SJSA1 (cell line): ENCODE data around the gene COL11A1. TPM values are rescaled to one million over a fixed set of nuclear protein-coding genes. Genes with fewer than 3 reads are reported as not detected.
A peak's percentile ranks its signal among the peaks of the same experiment; 100 is the strongest.

Experiments used
- DNase-seq, 2 experiments: peaks; one replicate each; pipeline ENCODE4 v3.0.0-alpha.2; 2015 to 2020; ENCODE audit warnings: low spot score in 2 of 2, low read depth in 1 of 2
- H3K27ac ChIP-seq: fragments of 250-450 bp; sonication (Bioruptor Pico); 2 replicates; pipeline ENCODE4 v1.5.1; 2020; ENCODE audit warnings: mild to moderate bottlenecking, moderate library complexity
- H3K27me3 ChIP-seq: fragments of 250-450 bp; sonication (Bioruptor Pico); replicated peaks from 2 replicates; pipeline ENCODE4 v1.5.1; 2020; ENCODE audit warnings: mild to moderate bottlenecking, moderate library complexity
- H3K36me3 ChIP-seq: fragments of 250-450 bp; sonication (Bioruptor Pico); 2 replicates; pipeline ENCODE4 v1.5.1; 2020; ENCODE audit warnings: mild to moderate bottlenecking
- H3K4me1 ChIP-seq: fragments of 250-450 bp; sonication (Bioruptor Pico); replicated peaks from 2 replicates; pipeline ENCODE4 v1.6.1; 2021; ENCODE audit warnings: mild to moderate bottlenecking
- H3K4me3 ChIP-seq: fragments of 250-450 bp; sonication (Bioruptor Pico); 2 replicates; pipeline ENCODE4 v1.5.1; 2020; ENCODE audit warnings: mild to moderate bottlenecking
- H3K9me3 ChIP-seq: fragments of 250-450 bp; sonication (Bioruptor Pico); replicated peaks from 2 replicates; pipeline ENCODE4 v1.5.1; 2020; ENCODE audit warnings: mild to moderate bottlenecking
- total RNA-seq: library from RNA; depleted of rRNA; stranded (reverse); fragments of >200 nt; shearing (Covaris generic); gene quantifications from 2 replicates; pipeline ENCODE4 v1.2.3, GENCODE V29; 2014

COL11A1 gene
- total RNA-seq, 1 experiment from 2014 or later, result 470 TPM

DNA sequence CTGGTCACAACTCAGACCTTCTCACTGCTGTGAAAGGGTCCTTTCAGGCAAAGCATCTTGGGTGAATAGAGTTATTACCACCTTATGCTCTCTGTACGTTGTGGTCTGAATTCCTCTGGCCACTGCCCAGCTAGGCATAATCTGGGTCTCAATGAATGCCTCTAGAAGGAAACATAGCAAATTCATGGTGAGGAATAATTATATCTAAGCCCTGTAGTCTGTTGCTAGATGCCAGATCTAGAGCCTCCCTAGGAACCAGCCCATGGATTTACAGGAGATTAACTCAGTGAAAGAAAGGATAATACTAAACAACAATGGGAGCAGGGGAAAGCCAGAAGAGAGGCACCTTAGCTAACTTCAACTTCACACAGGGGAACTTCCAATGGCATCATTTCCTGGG, 2.4 kb upstream of the COL11A1 start:
- no peak overlapping the region for H3K4me3 ChIP-seq
- H3K27me3 ChIP-seq, result no peaks in the 10 kb centered on the region
- H3K36me3 ChIP-seq, result no peaks in the 10 kb centered on the region; the same call in 1 of the 2 replicates
- H3K4me1 ChIP-seq, result peaks cover 42% of the 10 kb centered on the region
- DNase-seq, result peak; percentile 45 to 55
- H3K27ac ChIP-seq, result peak overlapping the region; percentile 55
- H3K9me3 ChIP-seq, result no peaks in the 10 kb centered on the region

DNA sequence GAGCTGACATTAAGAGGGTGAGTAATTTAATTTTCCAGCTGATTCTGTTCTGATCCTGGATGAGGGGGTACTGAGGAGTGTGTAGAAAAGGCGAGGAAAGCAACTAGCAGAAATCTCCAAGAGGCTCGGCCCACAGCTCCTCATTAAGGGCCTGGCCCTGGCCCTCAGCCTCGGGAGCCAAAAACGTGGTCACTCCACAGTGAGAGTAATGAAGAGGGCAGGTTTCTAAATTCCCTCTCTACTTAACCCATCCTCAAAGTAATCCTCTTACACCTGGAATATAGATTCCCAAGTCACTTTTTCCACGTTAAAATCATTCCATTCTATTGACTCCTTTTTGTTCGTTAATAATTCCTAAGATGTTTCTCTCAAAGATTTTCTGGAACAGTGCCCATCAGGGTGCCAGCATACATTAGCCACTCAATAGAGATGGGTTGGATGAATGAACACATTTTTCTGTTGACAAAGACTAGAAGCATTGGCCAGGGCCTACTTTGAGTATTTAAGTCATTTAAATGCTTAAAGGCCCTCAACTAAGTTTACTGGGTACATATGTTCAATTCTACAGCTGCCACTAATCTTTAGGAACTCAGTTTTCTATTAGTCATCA, 1.1 kb upstream of the COL11A1 start:
- H3K27ac ChIP-seq, result peak overlapping the region; percentile 68
- H3K4me3 ChIP-seq, result peak overlapping the region; percentile 57
- DNase-seq, result peak in 1 of 2 experiments; percentile 48
- H3K9me3 ChIP-seq, result no peaks in the 10 kb centered on the region
- H3K4me1 ChIP-seq, result peaks cover 42% of the 10 kb centered on the region
- H3K27me3 ChIP-seq, result no peaks in the 10 kb centered on the region
- no peaks in the 10 kb centered on the region; the same call in 1 of the 2 replicates for H3K36me3 ChIP-seq

DNA sequence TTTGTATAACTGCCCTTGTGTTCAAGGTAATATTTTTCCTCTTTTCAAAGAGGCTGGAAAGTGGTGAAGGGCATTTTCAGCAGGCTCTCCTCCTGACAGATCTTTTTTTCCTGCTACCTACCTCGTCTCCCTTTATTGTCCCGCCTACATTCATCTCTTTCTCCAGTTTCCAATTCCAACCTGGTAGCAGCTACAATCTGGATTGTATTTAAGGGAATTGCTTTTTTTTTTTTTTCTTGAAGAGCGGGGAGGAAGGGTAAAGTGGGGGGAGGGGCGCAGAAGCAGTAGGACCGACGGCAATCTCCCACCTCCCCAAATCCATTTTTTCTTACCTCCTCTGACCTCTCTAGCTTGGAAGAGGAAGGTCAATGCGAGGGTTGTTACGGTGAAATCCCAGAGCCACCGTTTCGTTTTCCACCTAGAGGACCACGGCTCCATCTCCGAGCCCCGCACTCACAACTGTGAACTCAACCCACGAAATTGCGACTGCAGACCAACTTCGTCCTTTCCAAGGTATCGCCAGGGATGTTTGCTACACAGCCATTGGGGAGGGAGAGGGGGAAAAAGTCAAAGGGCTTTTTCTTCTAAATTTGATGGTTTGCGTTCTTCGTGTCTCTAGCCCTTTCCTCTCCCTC, 464 bp downstream of the COL11A1 start:
- Histone ChIP-seq H3K4me1 (peaks cover 39% of the 10 kb centered on the region), H3K27ac (peak overlapping the region; percentile 68), H3K4me3 (peak overlapping the region; percentile 57), H3K9me3 (no peaks in the 10 kb centered on the region), H3K36me3 (peaks cover 6% of the 10 kb centered on the region), H3K27me3 (no peaks in the 10 kb centered on the region)
- peak; percentile 50 to 72 for DNase-seq

DNA sequence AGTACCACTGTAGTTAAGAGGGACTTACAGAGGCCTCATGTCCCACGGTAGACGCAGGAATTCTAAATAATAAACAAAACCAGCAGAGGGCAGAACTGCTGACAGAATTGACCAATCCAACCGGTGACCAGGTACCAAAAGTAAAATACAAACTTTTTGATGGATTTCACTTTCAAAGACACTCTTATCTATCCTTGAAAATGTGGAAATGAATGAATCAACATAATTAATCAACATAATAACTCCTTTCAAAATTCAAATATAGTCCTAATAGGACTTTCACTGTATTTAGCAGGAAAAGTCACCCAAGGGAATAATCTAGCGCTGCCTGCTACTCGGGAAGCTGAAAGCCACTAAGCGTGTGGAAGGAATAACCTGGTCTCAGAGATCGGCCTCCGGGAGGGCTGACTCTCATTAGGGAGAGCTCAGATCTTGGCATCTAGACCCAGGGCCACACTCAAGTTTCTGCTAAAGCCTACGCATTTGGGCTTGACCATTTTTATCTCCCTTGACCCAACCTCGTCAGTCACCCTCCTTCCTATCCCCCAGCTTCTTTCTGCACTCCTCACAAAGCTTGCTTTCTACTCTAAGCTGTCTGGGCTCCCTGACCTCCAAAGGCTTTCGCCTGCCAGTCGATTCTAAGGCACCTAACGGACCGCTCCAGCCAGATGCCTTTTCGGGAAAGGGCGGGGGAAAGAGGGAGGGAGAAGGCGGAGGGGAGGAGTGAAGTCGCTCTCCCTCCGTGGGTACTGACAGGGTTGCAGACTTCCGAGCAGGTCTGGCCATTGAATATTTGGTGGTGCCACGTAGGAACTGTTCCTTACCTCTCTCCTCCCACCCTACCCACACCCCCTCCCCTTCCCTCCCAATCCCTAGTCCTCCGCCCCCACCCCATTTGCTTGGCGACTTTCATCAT, 1.6 kb downstream of the COL11A1 start:
- DNase-seq, result peak; percentile 76 to 79
- Histone ChIP-seq H3K9me3 (no peaks in the 10 kb centered on the region), H3K27ac (peak overlapping the region; percentile 1; the same call in 1 of the 2 replicates), H3K36me3 (peaks cover 17% of the 10 kb centered on the region), H3K4me3 (peak overlapping the region; percentile 57), H3K27me3 (no peaks in the 10 kb centered on the region), H3K4me1 (peaks cover 27% of the 10 kb centered on the region)

DNA sequence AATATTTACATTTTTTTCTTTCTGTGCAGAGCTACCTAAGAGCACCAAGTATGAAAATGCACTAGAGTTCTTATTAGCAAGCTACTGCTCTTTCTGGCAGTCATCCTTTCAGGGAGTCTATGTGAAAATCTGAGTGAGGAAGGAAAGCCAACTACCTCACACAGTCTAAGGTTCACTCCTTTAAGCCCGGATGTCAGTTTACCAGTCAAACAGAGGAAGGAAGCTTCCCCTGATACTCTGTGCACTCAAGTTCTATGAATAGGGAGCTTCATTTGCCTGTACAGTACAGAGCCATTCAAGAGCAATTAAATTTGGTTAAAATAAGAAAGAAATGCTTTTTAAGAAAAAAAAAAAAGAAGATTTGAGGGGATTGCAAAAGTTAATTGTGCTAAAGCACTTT, 6.9 kb downstream of the COL11A1 start:
- H3K4me1 ChIP-seq, result no peaks in the 10 kb centered on the region; the same call in 1 of the 2 replicates
- H3K27ac ChIP-seq, result no peak overlapping the region
- DNase-seq, result no peak
- no peak overlapping the region for H3K4me3 ChIP-seq
- no peaks in the 10 kb centered on the region for H3K9me3 ChIP-seq
- H3K36me3 ChIP-seq, result peaks cover 59% of the 10 kb centered on the region
- no peaks in the 10 kb centered on the region for H3K27me3 ChIP-seq

DNA sequence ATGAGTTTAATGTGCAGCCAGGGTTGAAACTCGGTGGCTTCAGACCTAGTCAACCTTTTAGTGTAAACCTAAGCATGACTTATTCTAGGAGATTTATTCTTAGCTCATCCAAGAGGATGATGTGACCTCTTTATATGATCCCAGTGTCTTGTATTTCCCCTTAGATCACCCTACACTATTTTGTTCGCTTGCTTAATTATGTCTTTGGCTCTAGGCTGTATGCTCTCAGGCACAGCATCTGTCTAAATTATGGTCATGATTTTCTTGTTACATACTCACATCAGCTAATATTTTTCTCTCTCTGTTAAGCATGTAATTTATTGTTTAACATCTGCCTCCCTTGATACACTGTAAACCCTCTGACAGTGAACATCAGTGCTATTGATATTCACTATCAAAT, 19.1 kb downstream of the COL11A1 start:
- Histone ChIP-seq H3K4me1 (no peaks in the 10 kb centered on the region; the same call in 1 of the 2 replicates), H3K36me3 (peaks cover 57% of the 10 kb centered on the region), H3K9me3 (no peaks in the 10 kb centered on the region), H3K27me3 (no peaks in the 10 kb centered on the region), H3K4me3 (no peak overlapping the region), H3K27ac (no peak overlapping the region)
- no peak for DNase-seq

DNA sequence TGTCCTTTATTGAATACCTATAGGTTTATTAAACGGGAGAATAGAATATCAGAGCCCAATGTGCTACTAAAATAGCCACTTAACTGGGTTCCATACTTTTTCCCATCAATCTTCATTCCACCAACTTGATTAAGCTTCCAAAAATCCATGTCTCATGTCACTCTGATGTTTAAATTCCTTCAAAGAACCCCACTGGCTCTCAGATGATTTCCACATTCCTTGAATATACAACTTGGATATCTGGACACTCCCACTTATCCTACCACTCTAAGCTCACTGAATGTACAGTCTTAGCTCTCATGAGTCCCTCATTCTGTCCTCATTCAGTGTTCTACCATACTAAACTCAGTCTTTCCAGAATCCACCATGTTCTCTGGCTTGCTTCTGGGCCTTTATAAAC, 21.1 kb downstream of the COL11A1 start:
- Histone ChIP-seq H3K4me1 (no peaks in the 10 kb centered on the region), H3K27me3 (no peaks in the 10 kb centered on the region), H3K4me3 (no peak overlapping the region), H3K36me3 (peaks cover 63% of the 10 kb centered on the region), H3K9me3 (no peaks in the 10 kb centered on the region), H3K27ac (no peak overlapping the region)
- no peak for DNase-seq

DNA sequence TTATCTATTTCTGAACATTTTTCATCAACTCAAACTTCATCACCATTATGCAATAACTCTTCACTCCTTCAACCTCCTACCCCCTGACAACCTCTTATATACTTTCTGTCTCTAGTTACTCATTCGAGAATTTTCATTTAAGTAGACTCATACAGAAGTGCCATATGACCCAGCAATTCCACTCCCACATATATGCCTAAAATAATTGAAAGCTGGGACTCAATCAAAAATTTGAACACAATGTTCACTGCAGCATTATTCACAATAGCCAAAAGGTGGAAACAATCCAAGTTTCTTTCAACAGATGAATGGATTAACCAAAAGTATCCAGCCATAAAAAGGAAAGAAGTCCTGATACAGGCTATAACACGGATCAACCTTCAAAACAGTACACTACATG, 24.1 kb downstream of the COL11A1 start:
- Histone ChIP-seq H3K4me3 (no peak overlapping the region), H3K27me3 (no peaks in the 10 kb centered on the region), H3K4me1 (no peaks in the 10 kb centered on the region), H3K36me3 (peaks cover 76% of the 10 kb centered on the region), H3K27ac (no peak overlapping the region), H3K9me3 (no peaks in the 10 kb centered on the region)
- DNase-seq, result no peak

DNA sequence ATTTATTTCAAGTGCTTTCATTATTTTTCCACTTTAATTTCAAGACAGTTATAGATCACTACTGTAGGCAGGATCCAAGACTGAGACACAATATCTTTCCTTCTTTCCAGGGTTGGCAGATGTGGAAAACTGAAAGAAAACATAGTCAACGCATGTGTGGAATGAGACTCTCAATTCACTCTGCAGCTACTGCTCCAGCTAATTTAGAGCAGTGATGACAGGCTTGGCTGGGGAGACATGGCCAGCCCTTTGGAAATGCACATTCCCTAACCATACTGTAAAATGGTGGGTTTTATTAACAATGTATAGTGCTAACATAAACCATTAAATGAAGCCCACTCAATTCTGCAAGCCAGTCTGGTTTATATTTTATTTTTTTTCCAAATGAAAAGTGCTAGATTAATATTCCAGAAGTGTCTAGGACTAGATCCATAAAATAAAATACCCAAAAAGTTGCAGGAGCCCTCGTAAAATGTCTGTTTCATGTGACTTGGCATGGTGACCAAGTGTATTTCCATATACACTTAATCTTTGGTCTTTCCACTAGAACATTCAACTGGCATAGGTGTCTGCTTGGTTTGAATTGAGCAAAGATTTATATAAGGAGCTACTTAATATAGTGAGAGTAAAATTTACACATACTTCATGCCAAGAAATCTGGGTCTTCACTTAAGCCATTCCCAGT, 32.9 kb downstream of the COL11A1 start:
- no peak for DNase-seq
- peaks cover 77% of the 10 kb centered on the region for H3K36me3 ChIP-seq
- no peak overlapping the region for H3K4me3 ChIP-seq
- no peaks in the 10 kb centered on the region for H3K4me1 ChIP-seq
- no peaks in the 10 kb centered on the region for H3K27me3 ChIP-seq
- no peaks in the 10 kb centered on the region for H3K9me3 ChIP-seq
- no peak overlapping the region for H3K27ac ChIP-seq

DNA sequence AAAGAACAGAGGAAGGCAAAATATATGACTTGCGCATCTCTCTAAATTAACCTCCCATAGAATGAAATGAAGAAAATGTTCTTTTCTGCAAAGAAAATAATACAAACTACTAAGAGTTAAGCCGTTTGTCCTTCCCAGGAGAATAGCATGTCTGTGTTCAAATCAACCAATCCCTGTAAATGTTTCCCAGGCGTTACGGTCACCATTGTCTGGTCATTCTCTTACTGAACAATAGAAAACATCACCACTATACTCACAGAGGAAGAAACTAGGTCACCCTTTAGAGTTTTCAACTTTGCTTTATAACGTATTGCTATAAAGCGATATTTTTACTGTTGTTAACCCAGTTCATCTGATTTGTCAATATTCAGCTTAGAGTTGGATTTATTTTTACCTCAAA, 34.1 kb downstream of the COL11A1 start:
- no peak overlapping the region for H3K27ac ChIP-seq

DNA sequence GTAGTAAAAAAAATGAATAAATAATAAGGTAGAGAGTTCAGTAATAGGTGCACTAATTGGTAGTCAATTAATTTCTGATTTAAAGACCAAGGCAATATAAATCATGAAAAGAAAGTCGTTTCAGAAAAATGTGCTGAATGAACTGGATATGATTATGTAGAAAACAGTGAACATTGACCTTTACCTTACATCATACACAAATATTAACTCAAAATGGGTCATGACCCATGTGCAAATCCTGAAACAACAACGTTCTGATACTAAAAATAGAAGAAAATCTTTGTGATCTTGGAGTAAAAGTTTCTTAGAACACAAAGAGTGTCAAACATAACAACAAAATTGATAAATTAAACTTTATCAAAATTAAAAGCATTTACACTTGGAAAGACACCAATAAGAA, 39.1 kb downstream of the COL11A1 start:
- H3K27me3 ChIP-seq, result no peaks in the 10 kb centered on the region
- no peaks in the 10 kb centered on the region for H3K9me3 ChIP-seq
- H3K4me3 ChIP-seq, result no peak overlapping the region
- DNase-seq, result no peak
- H3K36me3 ChIP-seq, result peaks cover 31% of the 10 kb centered on the region
- no peak overlapping the region for H3K27ac ChIP-seq
- H3K4me1 ChIP-seq, result no peaks in the 10 kb centered on the region

More for the DNA sequence above, 34.1 kb downstream of the COL11A1 start:
- Histone ChIP-seq H3K9me3 (no peaks in the 10 kb centered on the region), H3K36me3 (peaks cover 70% of the 10 kb centered on the region), H3K27me3 (no peaks in the 10 kb centered on the region), H3K4me1 (no peaks in the 10 kb centered on the region), H3K4me3 (no peak overlapping the region)
- no peak for DNase-seq

DNA sequence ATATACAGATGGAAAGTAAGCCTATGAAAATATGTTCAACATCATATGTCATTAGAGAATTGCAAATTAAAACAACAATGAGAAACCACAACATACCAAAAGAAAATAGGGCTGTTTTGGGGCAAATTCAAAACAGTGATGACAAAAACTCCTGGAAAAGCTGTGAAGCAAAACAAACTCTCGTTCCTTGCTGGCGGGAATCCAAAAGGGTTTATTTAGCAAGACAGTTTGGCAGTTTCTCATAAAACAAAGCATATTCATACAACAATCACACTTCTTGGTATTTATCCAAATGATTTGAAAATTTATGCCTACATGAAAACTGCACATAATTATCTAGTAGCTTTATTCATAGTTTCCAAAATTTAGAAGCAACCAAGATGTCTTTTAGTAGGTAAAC, 44.4 kb downstream of the COL11A1 start:
- Histone ChIP-seq H3K4me1 (no peaks in the 10 kb centered on the region), H3K36me3 (peaks cover 17% of the 10 kb centered on the region), H3K4me3 (no peak overlapping the region), H3K9me3 (no peaks in the 10 kb centered on the region), H3K27me3 (no peaks in the 10 kb centered on the region), H3K27ac (no peak overlapping the region)
- no peak for DNase-seq

DNA sequence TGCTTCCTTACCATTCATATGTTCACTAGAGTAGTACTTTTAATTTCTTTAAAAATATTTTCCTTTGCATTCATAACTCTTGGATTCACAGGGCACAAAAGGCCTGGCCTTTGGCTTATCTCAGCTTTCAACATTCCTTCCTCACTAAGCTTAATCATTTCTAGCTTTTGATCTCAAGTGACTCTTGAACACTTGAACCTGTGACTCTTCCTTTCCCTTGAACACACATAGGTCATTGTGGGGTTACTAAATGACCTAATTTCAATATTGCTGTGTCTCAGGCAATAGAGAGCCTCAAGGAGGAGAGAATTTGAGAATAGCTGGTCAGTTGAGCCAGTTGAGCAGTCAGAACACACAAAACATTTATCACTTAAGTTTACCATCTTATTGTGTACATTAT, 49.9 kb downstream of the COL11A1 start:
- no peaks in the 10 kb centered on the region for H3K4me1 ChIP-seq
- peaks cover 42% of the 10 kb centered on the region for H3K36me3 ChIP-seq
- no peaks in the 10 kb centered on the region for H3K27me3 ChIP-seq
- no peak overlapping the region for H3K4me3 ChIP-seq
- no peak overlapping the region for H3K27ac ChIP-seq
- DNase-seq, result no peak
- H3K9me3 ChIP-seq, result no peaks in the 10 kb centered on the region
